GM06990 (cell line): ENCODE data around the gene SNAPC4.
"Not testable (repeated sequence)": the region's sequence is repeated elsewhere in the genome, so short reads cannot be mapped to it uniquely, and the experiment has no call there.

Source experiments
- DNase-seq: peaks from one replicate; pipeline ENCODE4 v3.0.0-alpha.2; 2011; ENCODE audit not compliant: insufficient read length; ENCODE audit errors: extremely low read depth
- H3K27me3 ChIP-seq: replicated peaks from 2 replicates; pipeline ENCODE4 v1.6.0; 2011; ENCODE audit warnings: low read length; ENCODE audit not compliant: control insufficient read depth, insufficient read depth
- H3K36me3 ChIP-seq: 2 replicates; pipeline ENCODE4 v1.5.1; 2011; ENCODE audit warnings: low read length; ENCODE audit not compliant: control insufficient read depth, insufficient read depth
- H3K4me3 ChIP-seq: replicated peaks from 2 replicates; pipeline ENCODE4 v1.5.1; 2011; ENCODE audit warnings: low read depth, mild to moderate bottlenecking, control low read depth, low read length
- CTCF ChIP-seq: IDR thresholded peaks from 2 replicates; pipeline ENCODE4 v1.5.1; 2011; ENCODE audit warnings: low read length, control low read depth, mild to moderate bottlenecking, inconsistent platforms; ENCODE audit not compliant: insufficient read depth, poor library complexity, severe bottlenecking

Gene SNAPC4

GRCh38 chr9:136410500-136411287 is 10.7 kb upstream of the SNAPC4 start, which contains the start of the genes ENTR1 and PMPCA:
Gene ENTR1, minus strand, starts transcription at chr9:136410614. Its CDS starts 217 bp downstream, at chr9:136410397.
Gene PMPCA, plus strand, starts transcription at chr9:136410658. Its CDS starts 11 bp downstream, at chr9:136410669.
- Histone ChIP-seq H3K4me3 (peak within 1 kb of the TSS; percentile 90), H3K36me3 (peaks cover 30% of the 10 kb centered on the region), H3K27me3 (no peaks in the 10 kb centered on the region)
- peak; percentile 93 for DNase-seq
- TF ChIP-seq CTCF = no peak

GRCh38 chr9:136409557-136410455 is 9.8 kb upstream of the SNAPC4 start:
- Histone ChIP-seq H3K27me3 (no peaks in the 10 kb centered on the region), H3K4me3 (peak overlapping the region; percentile 90), H3K36me3 (peaks cover 30% of the 10 kb centered on the region)
- DNase-seq = peak; percentile 60
- TF ChIP-seq CTCF = no peak

- TF ChIP-seq CTCF = no peak
- DNase-seq = no peak
- Histone ChIP-seq H3K4me3 (no peak overlapping the region), H3K36me3 (peaks cover 18% of the 10 kb centered on the region), H3K27me3 (no peaks in the 10 kb centered on the region)
Observed at GRCh38 chr9:136407911-136408310, 7.9 kb upstream of the SNAPC4 start.

- not testable (repeated sequence) for H3K4me3 ChIP-seq, DNase-seq, H3K27me3 ChIP-seq
- peaks cover 16% of the 10 kb centered on the region for H3K36me3 ChIP-seq
Observed at GRCh38 chr9:136407061-136407460, 7.1 kb upstream of the SNAPC4 start.

GRCh38 chr9:136405904-136406303 is 5.9 kb upstream of the SNAPC4 start:
- not testable (repeated sequence) for DNase-seq, H3K4me3 ChIP-seq, H3K27me3 ChIP-seq
- H3K36me3 ChIP-seq = peaks cover 18% of the 10 kb centered on the region

- no peak for TF ChIP-seq CTCF
- no peaks in the 10 kb centered on the region for H3K27me3 ChIP-seq
- no peak overlapping the region for H3K4me3 ChIP-seq
- DNase-seq = no peak
- peaks cover 18% of the 10 kb centered on the region for H3K36me3 ChIP-seq
Observed at GRCh38 chr9:136405481-136405880, 5.5 kb upstream of the SNAPC4 start.
